SJCRH30 (cell line): ENCODE measurements around the gene NSMF. TPM values are rescaled to one million over a fixed set of nuclear protein-coding genes. Genes with fewer than 3 reads are reported as not detected.

Experiments
- DNase-seq, 2 experiments: peaks; one replicate each; pipeline ENCODE4 v3.0.0-alpha.2; 2015 to 2020
- H3K27ac ChIP-seq: fragments of 250-450 bp; sonication (Bioruptor Pico); 2 replicates; pipeline ENCODE4 v1.5.1; 2020; ENCODE audit warnings: mild to moderate bottlenecking, moderate library complexity
- H3K27me3 ChIP-seq: fragments of 250-450 bp; sonication (Bioruptor Pico); 2 replicates; pipeline ENCODE4 v1.5.1; 2020; ENCODE audit warnings: mild to moderate bottlenecking, moderate library complexity
- H3K36me3 ChIP-seq: fragments of 250-450 bp; sonication (Bioruptor Pico); 2 replicates; pipeline ENCODE4 v1.5.1; 2020; ENCODE audit warnings: mild to moderate bottlenecking, moderate library complexity
- H3K4me1 ChIP-seq: fragments of 250-450 bp; sonication (Bioruptor Pico); 2 replicates; pipeline ENCODE4 v1.5.1; 2020; ENCODE audit warnings: mild to moderate bottlenecking, moderate library complexity
- H3K4me3 ChIP-seq: fragments of 250-450 bp; sonication (Bioruptor Pico); 2 replicates; pipeline ENCODE4 v1.5.1; 2020; ENCODE audit warnings: mild to moderate bottlenecking, moderate library complexity
- H3K9me3 ChIP-seq: fragments of 250-450 bp; sonication (Bioruptor Pico); replicated peaks from 2 replicates; pipeline ENCODE4 v1.5.1; 2020; ENCODE audit warnings: mild to moderate bottlenecking, moderate library complexity
- total RNA-seq: library from RNA; depleted of rRNA; stranded (reverse); fragments of >200 nt; shearing (Covaris generic); gene quantifications from 2 replicates; pipeline ENCODE4 v1.2.3, GENCODE V29; 2014; rRNA removed

NSMF gene
- total RNA-seq, result 35.4 and 40.3 TPM in 2 replicates

- Histone ChIP-seq H3K27ac (peak within 1 kb of the TSS; percentile 40), H3K4me3 (peak within 1 kb of the TSS; percentile 79), H3K36me3 (peaks cover 27% of the 10 kb centered on the region), H3K27me3 (no peaks in the 10 kb centered on the region), H3K9me3 (no peaks in the 10 kb centered on the region), H3K4me1 (peaks cover 10% of the 10 kb centered on the region; the same call in 1 of the 2 replicates)
- peak; percentile 94 to 95 for DNase-seq
Measured at GRCh38 chr9:137459152-137459600, at the start of gene NSMF. Gene NSMF, minus strand, starts transcription at chr9:137459334. Its CDS starts 232 bp downstream, at chr9:137459102.

- peak; percentile 79 to 81 for DNase-seq
- H3K27ac ChIP-seq, result no peak overlapping the region
- H3K4me3 ChIP-seq, result peak overlapping the region; percentile 14; the same call in 1 of the 2 replicates
- H3K9me3 ChIP-seq, result no peaks in the 10 kb centered on the region
- no peaks in the 10 kb centered on the region for H3K36me3 ChIP-seq
- H3K27me3 ChIP-seq, result no peaks in the 10 kb centered on the region
- peaks cover 10% of the 10 kb centered on the region for H3K4me1 ChIP-seq
Measured at GRCh38 chr9:137506702-137507171, 47.6 kb upstream of the NSMF start.

GRCh38 chr9:137506274-137506673, 47.1 kb upstream of the NSMF start:
- H3K4me3 ChIP-seq, result no peak overlapping the region
- H3K27me3 ChIP-seq, result no peaks in the 10 kb centered on the region
- DNase-seq, result no peak
- H3K27ac ChIP-seq, result no peak overlapping the region
- no peaks in the 10 kb centered on the region for H3K36me3 ChIP-seq
- H3K9me3 ChIP-seq, result no peaks in the 10 kb centered on the region
- peaks cover 10% of the 10 kb centered on the region for H3K4me1 ChIP-seq

- Histone ChIP-seq H3K4me1 (peaks cover 13% of the 10 kb centered on the region), H3K27ac (no peak overlapping the region), H3K9me3 (no peaks in the 10 kb centered on the region), H3K36me3 (no peaks in the 10 kb centered on the region), H3K27me3 (no peaks in the 10 kb centered on the region), H3K4me3 (no peak overlapping the region)
- DNase-seq, result no peak
Measured at GRCh38 chr9:137505421-137506140, 46.4 kb upstream of the NSMF start.

- Histone ChIP-seq H3K36me3 (no peaks in the 10 kb centered on the region), H3K4me3 (no peak overlapping the region), H3K4me1 (peaks cover 21% of the 10 kb centered on the region), H3K27ac (no peak overlapping the region), H3K9me3 (no peaks in the 10 kb centered on the region), H3K27me3 (no peaks in the 10 kb centered on the region)
- no peak for DNase-seq
Measured at GRCh38 chr9:137504432-137504777, 45.3 kb upstream of the NSMF start.

GRCh38 chr9:137502008-137502911, 43.1 kb upstream of the NSMF start:
- DNase-seq, result no peak
- no peaks in the 10 kb centered on the region for H3K36me3 ChIP-seq

GRCh38 chr9:137501457-137501856, 42.3 kb upstream of the NSMF start:
- Histone ChIP-seq H3K9me3 (no peaks in the 10 kb centered on the region), H3K4me3 (no peak overlapping the region), H3K4me1 (peaks cover 16% of the 10 kb centered on the region), H3K27me3 (no peaks in the 10 kb centered on the region), H3K27ac (no peak overlapping the region), H3K36me3 (no peaks in the 10 kb centered on the region)
- no peak for DNase-seq

More at GRCh38 chr9:137502008-137502911, 43.1 kb upstream of the NSMF start:
- no peaks in the 10 kb centered on the region for H3K9me3 ChIP-seq
- no peak overlapping the region for H3K4me3 ChIP-seq
- no peak overlapping the region for H3K27ac ChIP-seq
- no peaks in the 10 kb centered on the region for H3K27me3 ChIP-seq
- peaks cover 21% of the 10 kb centered on the region for H3K4me1 ChIP-seq

- H3K4me1 ChIP-seq, result peaks cover 11% of the 10 kb centered on the region; the same call in 1 of the 2 replicates
Measured at GRCh38 chr9:137500666-137501397, 41.7 kb upstream of the NSMF start.

GRCh38 chr9:137499858-137500661, 40.9 kb upstream of the NSMF start:
- Histone ChIP-seq H3K27me3 (no peaks in the 10 kb centered on the region), H3K4me3 (peak overlapping the region; percentile 32), H3K27ac (peak overlapping the region; percentile 43), H3K9me3 (no peaks in the 10 kb centered on the region), H3K4me1 (peaks cover 11% of the 10 kb centered on the region; the same call in 1 of the 2 replicates), H3K36me3 (no peaks in the 10 kb centered on the region)
- peak; percentile 84 to 85 for DNase-seq

More at GRCh38 chr9:137500666-137501397, 41.7 kb upstream of the NSMF start:
- Histone ChIP-seq H3K27ac (peak overlapping the region; percentile 43), H3K9me3 (no peaks in the 10 kb centered on the region), H3K36me3 (no peaks in the 10 kb centered on the region), H3K27me3 (no peaks in the 10 kb centered on the region), H3K4me3 (no peak overlapping the region)
- DNase-seq, result peak; percentile 39 to 45

GRCh38 chr9:137499416-137499815, 40.3 kb upstream of the NSMF start:
- H3K27me3 ChIP-seq, result no peaks in the 10 kb centered on the region
- peak overlapping the region; percentile 43 for H3K27ac ChIP-seq
- DNase-seq, result no peak
- no peaks in the 10 kb centered on the region for H3K36me3 ChIP-seq
- peaks cover 11% of the 10 kb centered on the region; the same call in 1 of the 2 replicates for H3K4me1 ChIP-seq
- peak overlapping the region; percentile 32 for H3K4me3 ChIP-seq
- H3K9me3 ChIP-seq, result no peaks in the 10 kb centered on the region

- Histone ChIP-seq H3K4me1 (peaks cover 11% of the 10 kb centered on the region; the same call in 1 of the 2 replicates), H3K4me3 (no peak overlapping the region), H3K27me3 (no peaks in the 10 kb centered on the region), H3K27ac (no peak overlapping the region), H3K9me3 (no peaks in the 10 kb centered on the region), H3K36me3 (no peaks in the 10 kb centered on the region)
- no peak for DNase-seq
Measured at GRCh38 chr9:137498720-137499150, 39.6 kb upstream of the NSMF start.

GRCh38 chr9:137497921-137498719, 39.0 kb upstream of the NSMF start:
- no peak for DNase-seq
- no peak overlapping the region for H3K4me3 ChIP-seq
- H3K27ac ChIP-seq, result no peak overlapping the region
- H3K9me3 ChIP-seq, result no peaks in the 10 kb centered on the region
- H3K27me3 ChIP-seq, result no peaks in the 10 kb centered on the region
- H3K4me1 ChIP-seq, result peaks cover 11% of the 10 kb centered on the region; the same call in 1 of the 2 replicates
- H3K36me3 ChIP-seq, result no peaks in the 10 kb centered on the region
